Peyer's patch (tissue), 4 donors: ENCODE data around the gene SEC14L2.

Experiments used
- POLR2A ChIP-seq, 2 donors: fragments of 450-650 bp; IDR thresholded peaks; one replicate each; pipeline ENCODE4 v1.5.1; 2017; ENCODE audit warnings: antibody characterized with exemption in 2 of 2, mild to moderate bottlenecking in 2 of 2, moderate library complexity in 2 of 2
- TF ChIP-seq, protein P1 (sequence below), 6 experiments: fragments of 450-650 bp in 4 of 6; fragments of 200-600 bp in 2 of 6; sonication (generic) in 1 of 6; IDR thresholded peaks; one replicate each; pipeline ENCODE4 v1.5.1; 2017 to 2019; ENCODE audit warnings: antibody characterized with exemption in 6 of 6, mild to moderate bottlenecking in 3 of 6, moderate library complexity in 1 of 6

DNA sequence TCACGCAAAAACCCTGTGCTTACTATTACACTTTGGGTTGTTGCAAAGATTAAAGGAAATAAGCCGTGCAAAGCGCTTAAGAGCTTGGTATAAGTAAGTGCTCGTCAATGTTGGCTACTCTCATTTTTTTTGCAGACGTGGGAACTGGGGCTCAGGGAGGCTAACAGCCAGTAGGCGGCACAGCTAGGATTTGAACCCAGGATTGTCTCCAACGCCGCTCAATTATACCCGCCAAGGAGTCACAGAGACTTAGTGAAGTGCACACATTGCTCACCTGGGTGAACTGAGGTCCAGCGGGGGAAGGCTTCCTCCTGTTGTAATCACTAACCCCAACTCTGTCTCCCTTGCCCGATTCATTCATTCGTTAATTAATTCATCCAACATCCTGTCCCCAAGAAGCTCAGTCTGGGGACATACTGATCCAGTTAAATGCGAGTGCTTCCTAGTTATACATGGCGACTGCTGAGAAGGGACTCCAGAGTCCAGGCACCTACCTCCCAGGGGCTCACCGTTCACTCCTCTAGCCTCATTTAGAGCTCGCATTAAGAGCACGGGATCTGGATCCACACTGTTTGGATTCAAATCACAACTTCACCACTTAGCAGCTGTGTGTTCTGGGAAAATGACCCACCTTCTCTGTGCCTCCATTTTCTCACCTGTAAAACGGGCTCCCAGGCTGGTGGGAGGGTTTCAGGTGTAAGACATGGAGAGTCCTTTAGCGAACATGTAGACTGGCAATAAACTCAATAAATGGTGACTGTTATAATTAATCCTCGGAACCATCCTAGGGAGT is 27.9 kb downstream of the SEC14L2 start:
- TF ChIP-seq, protein P1, sequence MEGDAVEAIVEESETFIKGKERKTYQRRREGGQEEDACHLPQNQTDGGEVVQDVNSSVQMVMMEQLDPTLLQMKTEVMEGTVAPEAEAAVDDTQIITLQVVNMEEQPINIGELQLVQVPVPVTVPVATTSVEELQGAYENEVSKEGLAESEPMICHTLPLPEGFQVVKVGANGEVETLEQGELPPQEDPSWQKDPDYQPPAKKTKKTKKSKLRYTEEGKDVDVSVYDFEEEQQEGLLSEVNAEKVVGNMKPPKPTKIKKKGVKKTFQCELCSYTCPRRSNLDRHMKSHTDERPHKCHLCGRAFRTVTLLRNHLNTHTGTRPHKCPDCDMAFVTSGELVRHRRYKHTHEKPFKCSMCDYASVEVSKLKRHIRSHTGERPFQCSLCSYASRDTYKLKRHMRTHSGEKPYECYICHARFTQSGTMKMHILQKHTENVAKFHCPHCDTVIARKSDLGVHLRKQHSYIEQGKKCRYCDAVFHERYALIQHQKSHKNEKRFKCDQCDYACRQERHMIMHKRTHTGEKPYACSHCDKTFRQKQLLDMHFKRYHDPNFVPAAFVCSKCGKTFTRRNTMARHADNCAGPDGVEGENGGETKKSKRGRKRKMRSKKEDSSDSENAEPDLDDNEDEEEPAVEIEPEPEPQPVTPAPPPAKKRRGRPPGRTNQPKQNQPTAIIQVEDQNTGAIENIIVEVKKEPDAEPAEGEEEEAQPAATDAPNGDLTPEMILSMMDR (IDR thresholded peaks at IDR 0.05), result peak in 1 of 6 experiments; percentile 17
- TF ChIP-seq POLR2A (IDR thresholded peaks at IDR 0.05), result no peak
